H1 (cell line): ENCODE measurements around the gene PLCB3. TPM values are rescaled to one million over a fixed set of nuclear protein-coding genes. Genes with fewer than 3 reads are reported as not detected.

Experiments used
- CTCF ChIA-PET: fragments of 300-600 bp; sonication (Branson Sonifier 250); formaldehyde crosslinking; loops from one replicate; lab custom pipeline; 2021; ENCODE audit not compliant: partially characterized antibody; lab: Charles Lee
- POLR2A ChIA-PET: fragments of 300-600 bp; sonication (Branson Sonifier 250); formaldehyde crosslinking; loops from one replicate; lab custom pipeline; 2021; ENCODE audit warnings: inconsistent platforms; ENCODE audit not compliant: partially characterized antibody; lab: Charles Lee
- DNase-seq, 2 experiments: peaks; one replicate each; pipeline versions ENCODE4 v3.0.0 to v3.0.0-alpha.2; 2010 to 2022; ENCODE audit warnings: low spot score in 2 of 2, low read depth in 1 of 2, mixed read lengths in 1 of 2
- FAIRE-seq: peaks from 2 replicates; lab custom pipeline; 2011; peaks lifted over from hg19 to GRCh38; lab: Jason Lieb, UNC
- H2AFZ ChIP-seq: 2 replicates; pipeline ENCODE4 v1.8.1; 2012; ENCODE audit warnings: low read length, inconsistent platforms
- H2AK5ac ChIP-seq: 2 replicates; pipeline ENCODE4 v1.6.1; 2013; ENCODE audit warnings: low read depth, low read length
- H2BK120ac ChIP-seq: replicated peaks from 2 replicates; pipeline ENCODE3; 2013; ENCODE audit warnings: low read depth, low read length, inconsistent platforms
- H2BK12ac ChIP-seq: 2 replicates; pipeline ENCODE4 v1.6.1; 2013; ENCODE audit warnings: low read depth, low read length
- H2BK15ac ChIP-seq: 2 replicates; pipeline ENCODE4 v1.6.1; 2013; ENCODE audit warnings: low read length
- H2BK20ac ChIP-seq: 2 replicates; pipeline ENCODE4 v1.6.1; 2013; ENCODE audit warnings: low read length
- H2BK5ac ChIP-seq: 2 replicates; pipeline ENCODE4 v1.6.1; 2013; ENCODE audit warnings: low read depth, low read length
- H3K14ac ChIP-seq: 2 replicates; pipeline ENCODE4 v1.6.1; 2013; ENCODE audit warnings: inconsistent platforms; ENCODE audit not compliant: insufficient read length
- H3K18ac ChIP-seq: 2 replicates; pipeline ENCODE4 v1.6.1; 2013; ENCODE audit warnings: low read length; ENCODE audit errors: extremely low read depth
- H3K23ac ChIP-seq: 2 replicates; pipeline ENCODE4 v1.6.1; 2013; ENCODE audit warnings: inconsistent platforms; ENCODE audit not compliant: insufficient read length
- H3K23me2 ChIP-seq: 2 replicates; pipeline ENCODE4 v1.6.1; 2013; ENCODE audit warnings: low read depth, low read length
- H3K27ac ChIP-seq: 2 replicates; pipeline ENCODE4 v1.6.1; 2011; ENCODE audit warnings: low read depth, low read length, inconsistent platforms
- H3K27me3 ChIP-seq, 4 experiments: replicated peaks in 1 of 4; 1 replicate in 1 of 4; 2 replicates in 3 of 4; pipeline versions ENCODE4 v1.6.1 to v1.8.1; 2011 to 2013; ENCODE audit warnings: low read length in 3 of 4, mild to moderate bottlenecking in 3 of 4, inconsistent platforms in 2 of 4, mixed read lengths in 2 of 4, moderate library complexity in 1 of 4; ENCODE audit not compliant: control insufficient read depth in 3 of 4, insufficient read depth in 3 of 4; ENCODE audit errors: extremely low read depth in 1 of 4
- H3K36me3 ChIP-seq, 4 experiments: 2 replicates each; pipeline versions ENCODE4 v1.6.1 to v1.8.1; 2011 to 2013; ENCODE audit warnings: mild to moderate bottlenecking in 4 of 4, low read length in 3 of 4, moderate library complexity in 2 of 4, control low read depth in 1 of 4, inconsistent platforms in 1 of 4; ENCODE audit not compliant: insufficient read depth in 4 of 4, control insufficient read depth in 2 of 4
- H3K4ac ChIP-seq: replicated peaks from 2 replicates; pipeline ENCODE3; 2013; ENCODE audit warnings: low read length, low read depth, mixed read lengths, inconsistent platforms; ENCODE audit not compliant: insufficient read length
- H3K4me1 ChIP-seq, 4 experiments: replicated peaks in 1 of 4; 1 replicate in 1 of 4; 2 replicates in 3 of 4; pipeline versions ENCODE4 v1.6.1 to v1.8.1; 2011 to 2013; ENCODE audit warnings: low read length in 3 of 4, inconsistent platforms in 2 of 4, mixed read lengths in 1 of 4; ENCODE audit not compliant: insufficient read depth in 4 of 4, control insufficient read depth in 3 of 4
- H3K4me2 ChIP-seq, 2 experiments: 2 replicates each; pipeline versions ENCODE4 v1.6.1 to v1.8.1; 2011 to 2013; ENCODE audit warnings: low read depth in 2 of 2, low read length in 2 of 2, control low read depth in 1 of 2, inconsistent platforms in 1 of 2, mild to moderate bottlenecking in 1 of 2; ENCODE audit not compliant: insufficient read depth in 1 of 2
- H3K4me3 ChIP-seq, 4 experiments: fragments of 200-600, 300-600 bp in 1 of 4; sonication (generic), shearing (Covaris generic), sonication (Bioruptor Twin) in 1 of 4; 2 replicates each; pipeline versions ENCODE4 v1.5.1 to v1.8.1; 2011 to 2016; ENCODE audit warnings: low read length in 4 of 4, low read depth in 3 of 4, control low read depth in 2 of 4, inconsistent platforms in 2 of 4, mild to moderate bottlenecking in 2 of 4, mixed read lengths in 1 of 4, moderate library complexity in 1 of 4; ENCODE audit not compliant: insufficient read depth in 2 of 4; ENCODE audit errors: extremely low read depth in 1 of 4
- H3K56ac ChIP-seq: replicated peaks from 2 replicates; pipeline ENCODE3; 2013; ENCODE audit warnings: low read depth, mild to moderate bottlenecking, mixed read lengths, low read length, inconsistent platforms; ENCODE audit not compliant: insufficient read length
- H3K79me1 ChIP-seq: 2 replicates; pipeline ENCODE4 v1.6.1; 2013; ENCODE audit warnings: low read depth, low read length, control low read depth
- H3K79me2 ChIP-seq, 2 experiments: 2 replicates each; pipeline versions ENCODE4 v1.6.1 to v1.8.1; 2012 to 2013; ENCODE audit warnings: low read length in 2 of 2, mild to moderate bottlenecking in 2 of 2, inconsistent platforms in 1 of 2; ENCODE audit not compliant: insufficient read depth in 2 of 2, control insufficient read depth in 1 of 2
- H3K9ac ChIP-seq, 4 experiments: replicated peaks in 1 of 4; 1 replicate in 1 of 4; 2 replicates in 3 of 4; pipeline versions ENCODE4 v1.6.1 to v1.8.1; 2011 to 2013; ENCODE audit warnings: low read depth in 3 of 4, low read length in 3 of 4, control low read depth in 2 of 4, mild to moderate bottlenecking in 2 of 4, moderate library complexity in 2 of 4, inconsistent platforms in 1 of 4; ENCODE audit errors: extremely low read depth in 1 of 4
- H3K9me3 ChIP-seq, 2 experiments: 2 replicates each; pipeline versions ENCODE4 v1.6.1 to v1.8.1; 2012 to 2013; ENCODE audit warnings: mild to moderate bottlenecking in 2 of 2, moderate library complexity in 2 of 2, control low read depth in 1 of 2, inconsistent platforms in 1 of 2, low read depth in 1 of 2, low read length in 1 of 2, mixed read lengths in 1 of 2; ENCODE audit not compliant: insufficient read depth in 2 of 2
- H4K20me1 ChIP-seq, 2 experiments: replicated peaks in 1 of 2; 2 replicates each; pipeline versions ENCODE3 to v1.8.1; 2011 to 2013; ENCODE audit warnings: inconsistent platforms in 2 of 2, low read length in 2 of 2, mild to moderate bottlenecking in 1 of 2; ENCODE audit not compliant: insufficient read depth in 2 of 2, control insufficient read depth in 1 of 2
- H4K5ac ChIP-seq: 2 replicates; pipeline ENCODE4 v1.6.1; 2013; ENCODE audit warnings: low read length, low read depth, mixed read lengths, inconsistent platforms; ENCODE audit not compliant: insufficient read length
- H4K8ac ChIP-seq: 2 replicates; pipeline ENCODE4 v1.8.0; 2013; ENCODE audit warnings: mild to moderate bottlenecking, moderate library complexity, low read length, inconsistent platforms; ENCODE audit not compliant: insufficient read depth; ENCODE audit errors: extremely low read depth
- H4K91ac ChIP-seq: replicated peaks from 2 replicates; pipeline ENCODE3; 2013; ENCODE audit warnings: low read length, mixed read lengths, inconsistent platforms; ENCODE audit not compliant: insufficient read length
- CEBPB ChIP-seq: IDR thresholded peaks from 2 replicates; pipeline ENCODE4 v1.6.1; 2012; ENCODE audit warnings: low read depth, low read length
- CHD2 ChIP-seq: IDR thresholded peaks from 2 replicates; pipeline ENCODE4 v1.6.1; 2012; ENCODE audit warnings: low read length, improper control_type of control experiment
- JUN ChIP-seq: IDR thresholded peaks from 2 replicates; pipeline ENCODE4 v1.6.1; 2011; ENCODE audit warnings: low read depth, mild to moderate bottlenecking, improper control_type of control experiment, low read length
- NANOG ChIP-seq: IDR thresholded peaks from 2 replicates; pipeline ENCODE4 v1.6.1; 2011; ENCODE audit warnings: low read length, low read depth, mild to moderate bottlenecking, inconsistent platforms; ENCODE audit not compliant: insufficient read depth, poor library complexity, severe bottlenecking
- POU5F1 ChIP-seq: IDR thresholded peaks from 2 replicates; pipeline ENCODE4 v1.6.1; 2011; ENCODE audit warnings: low read depth, mild to moderate bottlenecking, low read length, moderate library complexity
- SAP30 ChIP-seq: fragments of 300-600 bp; sonication (generic); IDR thresholded peaks from 2 replicates; pipeline ENCODE4 v1.7.1; 2012; ENCODE audit warnings: low read length, moderate library complexity, mild to moderate bottlenecking, inconsistent platforms; ENCODE audit not compliant: insufficient read depth, insufficient replicate concordance
- SP4 ChIP-seq: IDR thresholded peaks from 2 replicates; pipeline ENCODE4 v1.6.1; 2012; ENCODE audit warnings: low read length, inconsistent platforms
- YY1 ChIP-seq: IDR thresholded peaks from 2 replicates; pipeline ENCODE4 v1.6.1; 2011; ENCODE audit warnings: low read depth, mild to moderate bottlenecking, low read length
- WGBS, 2 experiments: shearing (Covaris generic) in 1 of 2; methylation state at CpG; one replicate each; pipeline versions ENCODE4 v1.1.6 to v1.1.7; 2013 to 2015; ENCODE audit warnings: low lambda C conversion rate in 2 of 2, mixed read lengths in 2 of 2, inconsistent platforms in 1 of 2, low coverage in 1 of 2, missing lambda C conversion rate in 1 of 2; ENCODE audit not compliant: insufficient replicate concordance in 2 of 2, insufficient coverage in 1 of 2, insufficient read length in 1 of 2; ENCODE audit errors: extremely low coverage in 1 of 2, missing lambda C conversion rate in 1 of 2; 5-methylcytosine and 5-hydroxymethylcytosine counted together
- polyA plus RNA-seq, 7 experiments: library from polyadenylated mRNA; depleted of rRNA in 3 of 7; stranded (reverse) in 5 of 7; unstranded in 2 of 7; fragments of >200 nt in 5 of 7; fragments of 200-250 nt in 2 of 7; gene quantifications; 1 replicate in 5 of 7; 2 replicates in 1 of 7; 4 replicates in 1 of 7; pipeline versions ENCODE4 v1.2.1 to v1.2.3, GENCODE V29; 2011 to 2013; ENCODE audit warnings: missing spikeins in 2 of 7, mixed read lengths in 2 of 7
- total RNA-seq: library from RNA; stranded (reverse); fragmentation: NEBNext Ultra II Directional; extraction: Animal tissue kit (Norgen Biotek cat#: 25700); gene quantifications from 2 replicates; pipeline ENCODE4 v1.2.1, GENCODE V29; 2021
- TF ChIP-seq, protein P1 (sequence below): IDR thresholded peaks from 2 replicates; pipeline ENCODE4 v1.6.1; 2011; ENCODE audit warnings: low read depth, mild to moderate bottlenecking, low read length; ENCODE audit not compliant: insufficient read depth

Gene PLCB3
- total and polyA plus RNA-seq, 2 of the 8 experiments (the other 6 are each of a cell fraction or from before 2014, with no cell fraction given): 47.2 to 104 TPM

- H4K91ac ChIP-seq: no peak overlapping the region
- peaks cover 0 to 9% (median 0%) of the 10 kb centered on the region in 4 experiments; a peak in 1 of 8 replicates for H3K36me3 ChIP-seq
- H3K18ac ChIP-seq: no peak overlapping the region
- H3K56ac ChIP-seq: no peak overlapping the region
- H3K9me3 ChIP-seq: no peaks in the 10 kb centered on the region; a peak in 1 of 4 replicates
- H3K4me1 ChIP-seq: peaks cover 0 to 32% (median 16%) of the 10 kb centered on the region in 4 experiments; a peak in 5 of 7 replicates
- no peak overlapping the region for H3K27ac ChIP-seq
- no peaks in the 10 kb centered on the region for H3K79me1 ChIP-seq
- H3K4me3 ChIP-seq: no peak overlapping the region
- no peak overlapping the region for H3K14ac ChIP-seq
- H3K4ac ChIP-seq: no peak overlapping the region
- no peak for DNase-seq
- no peak overlapping the region for H3K23ac ChIP-seq
- POLR2A ChIA-PET: interaction anchor here (0.7 to 1.9 kb wide), 2 partner anchors 11 kb away, joined by 5 to 14 read pairs; partner anchors contain the start of genes BAD and GPR137
- no peak overlapping the region for H4K5ac ChIP-seq
- no peaks in the 10 kb centered on the region for H3K79me2 ChIP-seq
- TF ChIP-seq NANOG (no peak), YY1 (no peak), POU5F1 (no peak), SP4 (no peak), JUN (no peak), SAP30 (no peak), CEBPB (no peak), CHD2 (no peak)
- TF ChIP-seq, protein P1, sequence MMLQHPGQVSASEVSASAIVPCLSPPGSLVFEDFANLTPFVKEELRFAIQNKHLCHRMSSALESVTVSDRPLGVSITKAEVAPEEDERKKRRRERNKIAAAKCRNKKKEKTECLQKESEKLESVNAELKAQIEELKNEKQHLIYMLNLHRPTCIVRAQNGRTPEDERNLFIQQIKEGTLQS: no peak
- TF ChIP-seq, all 59 proteins: peak for 0
- H3K23me2 ChIP-seq: peaks cover 11% of the 10 kb centered on the region; the same call in 1 of the 2 replicates
- no peak for FAIRE-seq
- H3K27me3 ChIP-seq: peaks cover 90 to 100% (median 99%) of the 10 kb centered on the region in 4 experiments
- no peak overlapping the region for H4K8ac ChIP-seq
- no peak overlapping the region for H2AFZ ChIP-seq
- H2BK15ac ChIP-seq: no peak overlapping the region
- no peak overlapping the region for H2BK20ac ChIP-seq
- no peak overlapping the region for H2BK12ac ChIP-seq
- 63% methylated on average over 4 of the region's 4 CpGs; no CpG with 5 or more reads in 1 of the 2 experiments for WGBS, 2 experiments
- CTCF ChIA-PET: interaction anchor here (0.7 to 2.6 kb wide), 6 partner anchors 8 to 64 kb away, joined by 3 to 10 read pairs (median 3); partner anchors contain the start of genes BAD, GPR137 and TRMT112
- no peak overlapping the region for H2BK120ac ChIP-seq
- no peak overlapping the region for H2AK5ac ChIP-seq
- no peak overlapping the region for H3K9ac ChIP-seq
- H4K20me1 ChIP-seq: peaks cover 3 to 19% of the 10 kb centered on the region in 2 experiments
- H3K4me2 ChIP-seq: no peak overlapping the region; a peak in 1 of 4 replicates
- H2BK5ac ChIP-seq: no peak overlapping the region
Observed at GRCh38 chr11:64295760-64296159, 44.4 kb downstream of the PLCB3 start.
